Activated CD8-positive, alpha-beta memory T cell treated with anti-CD3 and anti-CD28 coated beads, Interleukin-2, amount 50 U/mL, for 24 hours (primary cell): ENCODE measurements around the gene BEST2.

Source experiments
- DNase-seq: peaks from one replicate; pipeline ENCODE4 v3.0.0-alpha.2; 2020; ENCODE audit errors: extremely low read depth

The BEST2 gene

GRCh38 chr19:12730064-12730463 is 21.5 kb upstream of the BEST2 start:
- DNase-seq = no peak

- DNase-seq = no peak
Measured at GRCh38 chr19:12731337-12731736, 20.3 kb upstream of the BEST2 start.

- DNase-seq = no peak
Measured at GRCh38 chr19:12733369-12734214, 18.0 kb upstream of the BEST2 start.

- DNase-seq = peak; percentile 63
Measured at GRCh38 chr19:12736995-12737834, 14.4 kb upstream of the BEST2 start, which contains the start of gene GET3. Gene GET3 (plus strand): TSS chr19:12737497. CDS start chr19:12737506, 9 bp downstream.

- DNase-seq = no peak
Measured at GRCh38 chr19:12737835-12738351, 13.7 kb upstream of the BEST2 start.

GRCh38 chr19:12745166-12745897 is 6.3 kb upstream of the BEST2 start:
- DNase-seq = no peak

GRCh38 chr19:12748489-12748888 is 3.1 kb upstream of the BEST2 start:
- no peak for DNase-seq

GRCh38 chr19:12749938-12750521 is 1.6 kb upstream of the BEST2 start:
- DNase-seq = no peak

- DNase-seq = no peak
Measured at GRCh38 chr19:12750851-12751250, 740 bp upstream of the BEST2 start.

- DNase-seq = no peak
Measured at GRCh38 chr19:12752056-12752781, 628 bp downstream of the BEST2 start.

- no peak for DNase-seq
Measured at GRCh38 chr19:12754465-12755196, 3.0 kb downstream of the BEST2 start.

GRCh38 chr19:12756150-12756883 is 4.7 kb downstream of the BEST2 start:
- DNase-seq = no peak

- DNase-seq = no peak
Measured at GRCh38 chr19:12757544-12758274, 6.1 kb downstream of the BEST2 start.

GRCh38 chr19:12759686-12760085 is 8.1 kb downstream of the BEST2 start:
- no peak for DNase-seq

- DNase-seq = no peak
Measured at GRCh38 chr19:12763100-12763499, 11.5 kb downstream of the BEST2 start.

- no peak for DNase-seq
Measured at GRCh38 chr19:12764698-12765097, 13.1 kb downstream of the BEST2 start.

GRCh38 chr19:12766051-12766521 is 14.5 kb downstream of the BEST2 start:
- no peak for DNase-seq

- no peak for DNase-seq
Measured at GRCh38 chr19:12767150-12767549, 15.6 kb downstream of the BEST2 start.

- no peak for DNase-seq
Measured at GRCh38 chr19:12767666-12768065, 16.1 kb downstream of the BEST2 start.
